ENCODE results near the gene KDM5C.

KDM5C gene

DNA sequence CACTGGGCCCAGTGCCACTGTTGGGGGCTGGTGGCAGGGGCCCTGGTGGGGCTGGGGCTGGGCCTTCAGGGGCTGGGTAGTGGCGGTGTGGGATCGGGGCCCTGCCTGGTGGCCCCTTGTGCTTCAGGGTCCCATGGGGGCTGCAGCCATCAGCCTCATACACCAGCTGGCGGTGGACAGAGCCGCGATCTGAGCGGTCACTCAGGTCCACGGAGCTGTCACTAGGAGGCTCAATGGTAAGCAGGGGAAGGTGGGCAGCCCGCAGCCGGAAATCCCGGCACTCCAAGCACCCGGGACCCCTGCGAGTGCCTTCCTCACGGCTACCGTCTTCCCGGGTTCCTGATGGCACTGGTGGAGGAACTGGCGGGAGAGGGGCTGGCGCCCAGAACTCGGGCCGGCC lies 25.5 kb upstream of the KDM5C start:
- DNase-seq: no peak

DNA sequence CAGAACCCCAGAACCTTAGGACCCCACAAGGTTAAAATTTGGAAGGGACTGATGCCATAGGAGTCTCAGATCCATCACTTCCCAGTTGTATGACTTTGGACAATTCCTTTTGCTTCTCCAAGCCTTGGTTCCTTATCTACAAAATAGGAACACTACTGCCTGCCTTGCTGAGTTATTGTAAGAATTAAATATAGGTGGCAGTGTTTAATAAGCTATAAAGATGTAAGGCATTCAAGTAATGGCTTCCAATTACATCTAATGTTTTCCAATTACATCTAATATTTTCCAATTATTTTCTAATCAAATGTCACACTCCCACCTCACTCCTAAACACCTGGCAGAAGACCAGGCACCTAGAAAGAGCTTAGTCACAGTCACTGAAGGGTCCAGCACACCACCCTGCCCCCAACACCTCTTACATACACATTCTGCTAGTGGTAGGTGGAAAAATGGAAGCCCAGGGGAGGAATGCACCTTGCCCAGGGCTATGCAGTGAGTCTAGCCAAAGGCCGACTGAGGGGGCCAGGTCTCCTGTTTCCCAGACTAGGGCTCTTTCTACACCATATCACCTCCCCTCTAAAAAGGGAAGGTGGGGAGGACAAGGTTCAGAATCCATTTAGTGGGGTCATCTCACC lies 24.5 kb upstream of the KDM5C start:
- peak; percentile 13 for DNase-seq

DNA sequence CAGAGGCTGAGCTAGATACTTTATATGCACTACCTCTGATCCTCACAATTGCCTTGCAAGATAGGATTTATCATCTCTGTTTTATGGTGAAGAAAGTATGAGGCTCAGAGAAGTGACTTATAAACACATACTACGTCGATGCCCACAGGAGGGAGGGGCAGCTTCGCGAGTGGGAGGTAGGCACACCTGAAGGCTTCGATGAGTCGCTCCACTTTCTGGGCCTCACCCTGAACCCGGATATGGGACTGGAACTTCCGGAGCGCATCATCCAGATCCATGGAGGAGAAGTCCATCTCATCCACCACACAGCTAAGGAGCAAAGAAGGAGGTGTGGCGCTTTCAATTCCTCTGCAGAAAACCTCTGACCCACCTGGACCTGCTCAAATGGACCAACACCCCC lies 22.9 kb upstream of the KDM5C start:
- DNase-seq: no peak

DNA sequence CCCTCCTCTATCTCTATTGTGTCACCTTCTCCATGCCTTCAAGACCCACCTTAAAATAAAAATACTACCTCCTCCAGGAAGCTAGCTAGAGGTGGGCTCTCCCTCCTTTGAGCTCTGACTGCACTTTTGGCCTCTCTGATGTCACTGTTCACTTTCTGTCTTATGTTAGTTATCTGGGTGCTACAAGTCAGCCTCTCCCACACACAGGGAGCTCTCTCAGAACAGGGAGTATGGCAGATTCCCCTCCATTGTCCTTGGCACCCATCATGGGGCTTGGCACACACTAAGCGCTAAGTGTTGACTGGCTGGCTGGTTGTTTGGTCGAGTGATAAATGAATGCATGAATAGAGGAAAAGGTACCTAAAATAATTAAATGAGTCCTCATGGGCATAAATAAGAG lies 21.2 kb upstream of the KDM5C start:
- no peak for DNase-seq

DNA sequence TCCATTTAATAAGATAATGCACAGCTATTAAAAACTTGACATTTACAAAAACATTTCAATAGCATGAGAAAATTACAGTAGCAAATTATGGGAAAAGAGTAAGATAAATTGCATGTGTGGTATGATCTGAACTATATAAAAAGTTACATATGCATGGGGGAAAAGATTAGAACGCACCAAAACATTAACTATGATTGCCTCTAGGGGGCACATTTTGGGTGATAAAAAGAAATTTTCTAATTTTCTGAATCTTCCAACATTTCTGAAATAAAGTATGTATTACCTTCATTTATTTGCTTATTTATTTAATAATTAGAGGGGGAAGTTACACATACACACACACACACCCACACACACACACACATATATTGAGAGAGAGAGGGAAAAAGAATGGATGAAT lies 19.6 kb upstream of the KDM5C start:
- DNase-seq: no peak

DNA sequence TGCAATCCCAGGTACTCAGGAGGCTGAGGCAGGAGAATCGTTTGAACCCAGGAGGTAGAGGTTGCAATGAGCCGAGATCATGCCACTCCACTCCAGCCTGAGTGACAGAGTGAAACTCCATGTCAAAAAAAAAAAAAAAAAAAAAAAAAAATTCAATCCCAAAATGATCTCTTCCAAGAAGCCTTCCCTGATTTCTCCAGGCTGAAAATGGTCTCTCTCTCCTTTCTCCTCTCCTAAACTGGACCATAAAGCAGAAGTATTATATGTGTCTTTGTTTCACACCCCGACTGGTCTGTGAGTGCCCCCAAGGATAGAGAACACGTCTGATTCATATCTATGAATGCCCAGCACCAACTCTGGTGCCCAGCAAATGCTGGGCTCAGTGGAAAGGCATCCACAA lies 17.3 kb upstream of the KDM5C start:
- DNase-seq: no peak

DNA sequence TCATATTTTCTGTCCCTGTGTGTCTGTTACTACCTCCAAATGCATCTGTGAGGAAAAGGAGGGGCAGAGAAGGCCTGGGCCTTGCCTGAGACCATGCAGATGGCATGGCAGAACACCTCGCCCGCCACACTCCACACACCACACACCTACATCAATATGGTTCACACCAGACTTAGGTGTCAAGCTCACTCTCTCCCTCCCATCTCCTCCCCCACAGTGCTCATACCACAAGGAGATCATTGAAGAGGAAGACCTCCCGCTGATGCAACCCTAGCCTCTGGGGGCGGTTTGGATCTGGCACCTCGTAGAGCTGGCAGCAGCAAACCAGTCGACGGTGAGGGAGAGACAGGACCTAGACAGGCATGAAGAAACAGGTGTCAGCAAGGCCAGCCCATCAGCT lies 16.6 kb upstream of the KDM5C start:
- DNase-seq: no peak

DNA sequence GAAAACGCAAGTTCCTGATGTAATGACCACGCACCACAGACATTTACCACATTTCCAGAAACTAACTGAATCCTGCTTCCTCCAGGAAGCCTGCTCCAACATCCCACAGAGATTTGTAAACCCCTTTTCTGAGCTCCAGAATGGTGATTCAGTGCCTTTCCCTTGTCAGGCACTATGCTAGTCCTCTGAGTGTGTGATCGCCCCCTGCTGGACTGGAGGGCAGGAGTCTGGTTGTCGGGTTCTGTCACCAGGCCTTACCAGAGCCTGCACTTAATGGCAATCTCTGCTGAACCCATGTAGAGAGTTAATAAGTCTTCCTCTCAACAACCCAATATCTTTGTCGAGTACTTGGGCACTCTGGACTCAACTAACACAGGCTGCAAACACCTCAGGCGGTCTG lies 14.5 kb upstream of the KDM5C start:
- no peak for DNase-seq

DNA sequence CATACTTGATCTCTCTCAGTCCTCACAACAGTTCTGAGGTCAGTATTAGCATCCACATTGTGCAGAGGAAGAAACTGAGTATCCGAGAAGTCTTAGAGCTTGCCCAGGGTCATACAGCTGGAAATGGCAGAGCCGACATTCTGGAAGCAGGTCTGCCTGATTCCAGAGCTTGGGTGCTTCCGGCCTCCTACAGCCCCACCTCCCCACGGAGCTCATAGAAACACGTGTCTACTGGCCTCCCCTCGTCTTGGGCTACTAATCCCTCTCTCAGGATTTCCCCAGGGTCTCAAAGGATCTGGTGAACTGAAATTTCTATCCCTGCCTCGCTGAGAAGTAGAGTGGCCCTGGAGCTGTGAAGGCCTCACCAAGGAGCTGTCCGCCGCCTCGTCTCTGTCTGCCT lies 12.0 kb upstream of the KDM5C start:
- DNase-seq: no peak

DNA sequence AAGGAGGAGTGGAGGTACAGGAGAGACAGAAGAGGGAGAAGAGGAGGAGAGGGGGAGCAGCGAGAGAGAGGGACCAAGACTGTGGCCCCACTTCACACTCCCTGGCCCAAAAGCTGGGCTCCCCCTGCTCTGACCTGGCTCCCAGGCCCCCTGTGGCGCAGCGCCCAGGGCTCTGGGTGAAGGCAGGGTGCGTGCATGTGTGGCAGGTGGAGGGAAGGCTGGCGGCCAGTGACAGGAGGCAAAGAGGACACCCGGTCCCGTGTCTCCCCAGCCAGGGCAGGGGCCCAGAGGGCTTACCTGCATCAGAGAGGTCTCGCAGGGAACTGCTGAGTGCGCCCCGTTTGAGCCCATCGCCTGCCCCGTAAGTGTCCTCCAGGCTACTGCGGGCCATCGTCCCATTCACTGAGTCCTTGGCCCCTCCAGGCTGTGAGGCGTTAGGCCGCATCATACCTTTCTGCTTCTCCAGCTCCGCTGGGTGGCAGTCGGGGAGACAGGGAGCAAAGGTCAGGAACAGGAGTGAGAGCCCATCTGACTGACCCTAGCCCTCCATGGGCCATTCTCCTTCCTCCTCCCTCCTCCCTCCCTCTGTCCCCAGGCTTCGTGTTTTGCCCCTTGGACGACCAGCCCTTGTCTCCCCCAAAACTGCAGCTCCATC lies 11.1 kb upstream of the KDM5C start:
- no peak for DNase-seq

DNA sequence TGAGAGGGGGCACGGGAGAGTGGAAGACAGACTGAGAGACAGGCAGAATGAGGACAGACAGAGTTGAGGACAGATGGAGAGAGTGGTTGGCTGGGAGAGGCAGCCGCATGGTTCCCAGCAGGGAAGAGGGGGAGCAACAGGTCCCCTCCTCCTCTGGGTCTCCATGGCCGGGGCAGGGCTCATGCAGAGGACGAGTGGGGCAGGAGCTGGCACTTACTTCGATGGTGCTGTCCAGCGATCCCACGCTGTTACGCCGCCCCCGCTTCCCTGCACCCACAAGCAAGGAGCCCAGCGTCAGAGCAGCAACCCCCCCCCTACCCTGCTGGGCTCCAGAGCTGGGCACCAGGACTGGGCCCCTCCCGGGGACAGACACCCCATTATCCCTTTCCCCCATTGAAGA lies 10.6 kb upstream of the KDM5C start:
- DNase-seq: no peak

DNA sequence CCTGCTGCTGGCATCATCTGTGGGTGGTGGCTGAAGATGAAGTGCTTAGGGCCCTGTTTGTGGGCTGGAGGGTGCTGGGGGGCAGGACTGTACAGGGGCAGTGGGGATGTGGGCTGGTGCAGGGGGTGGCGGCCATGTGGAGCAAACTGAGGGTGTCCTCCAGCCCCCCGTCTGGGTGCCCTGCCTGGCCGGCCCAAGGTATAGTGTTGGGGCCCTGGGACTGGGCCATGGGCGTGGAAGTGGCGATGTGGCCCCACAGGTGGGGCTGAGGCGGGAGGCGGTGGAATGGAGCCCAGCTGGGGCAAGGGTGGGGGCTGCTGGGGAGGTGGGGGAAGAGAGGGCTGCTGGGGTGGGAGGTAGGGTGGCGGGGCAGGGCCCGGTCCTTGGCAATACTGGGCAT lies 9.5 kb upstream of the KDM5C start:
- no peak for DNase-seq

DNA sequence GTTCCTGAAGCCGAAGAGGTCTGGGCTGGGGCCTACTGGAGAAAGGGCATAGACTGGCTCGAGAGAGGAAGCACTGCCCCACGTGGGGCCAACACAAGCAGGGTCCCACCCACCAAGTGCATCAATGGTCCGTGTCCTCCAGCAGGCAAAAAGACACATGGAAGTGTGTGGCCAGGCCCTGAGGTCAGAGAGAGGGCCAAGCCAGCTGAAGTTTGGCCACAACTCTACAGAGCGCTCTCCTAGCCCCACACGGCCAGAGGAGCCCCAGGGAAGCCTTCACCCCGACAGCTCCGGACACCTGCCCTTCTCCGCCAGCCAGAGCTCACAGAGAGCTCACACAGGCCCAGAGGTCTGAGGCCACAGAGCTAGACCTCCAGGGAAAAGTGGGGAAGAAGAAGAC lies 8.5 kb upstream of the KDM5C start:
- no peak for DNase-seq

DNA sequence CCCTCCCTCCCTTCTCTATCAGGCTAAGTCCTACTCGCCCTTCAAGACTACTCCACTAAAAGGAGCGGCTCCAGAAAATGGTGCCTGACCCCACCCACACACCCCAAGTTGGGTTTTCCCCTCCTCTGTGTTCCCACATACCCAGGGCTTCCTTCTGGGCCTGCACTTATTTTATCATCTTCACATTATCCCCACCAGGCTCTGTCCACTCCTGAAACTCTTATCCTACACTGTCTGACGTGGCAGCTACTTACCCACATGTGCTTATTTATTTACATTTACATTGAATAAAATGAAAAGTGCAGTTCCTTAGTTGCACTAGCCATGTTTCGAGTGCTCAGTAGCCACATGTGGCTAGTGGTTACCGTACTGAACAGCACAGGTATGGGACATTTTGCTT lies 5.1 kb upstream of the KDM5C start:
- no peak for DNase-seq

DNA sequence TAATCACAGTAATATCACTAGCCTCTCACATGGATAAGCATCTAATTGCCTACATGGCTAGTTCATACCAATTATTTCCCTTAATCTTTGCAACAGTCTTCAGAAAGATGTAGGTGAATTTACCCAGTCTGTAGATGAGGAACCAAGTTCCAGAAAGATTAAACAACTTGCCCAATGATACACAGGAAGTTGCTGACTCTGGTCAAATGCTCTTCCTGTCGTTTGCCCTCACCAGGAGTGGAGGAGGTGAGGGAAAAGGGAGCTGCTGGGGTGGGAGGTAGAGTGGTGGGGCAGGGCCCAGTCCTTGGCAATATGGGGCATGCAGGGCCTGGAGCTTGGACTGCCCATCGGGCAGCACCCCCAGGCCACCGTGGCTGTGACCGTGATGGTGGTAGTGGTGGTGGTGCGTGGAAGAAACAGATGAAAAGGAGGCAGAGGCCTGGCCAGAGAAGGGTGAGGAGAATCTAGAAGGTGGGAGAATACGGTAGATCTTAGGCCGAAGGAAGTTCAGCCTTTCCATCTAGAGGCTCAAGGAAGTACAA lies 2.3 kb upstream of the KDM5C start:
- DNase-seq: no peak

DNA sequence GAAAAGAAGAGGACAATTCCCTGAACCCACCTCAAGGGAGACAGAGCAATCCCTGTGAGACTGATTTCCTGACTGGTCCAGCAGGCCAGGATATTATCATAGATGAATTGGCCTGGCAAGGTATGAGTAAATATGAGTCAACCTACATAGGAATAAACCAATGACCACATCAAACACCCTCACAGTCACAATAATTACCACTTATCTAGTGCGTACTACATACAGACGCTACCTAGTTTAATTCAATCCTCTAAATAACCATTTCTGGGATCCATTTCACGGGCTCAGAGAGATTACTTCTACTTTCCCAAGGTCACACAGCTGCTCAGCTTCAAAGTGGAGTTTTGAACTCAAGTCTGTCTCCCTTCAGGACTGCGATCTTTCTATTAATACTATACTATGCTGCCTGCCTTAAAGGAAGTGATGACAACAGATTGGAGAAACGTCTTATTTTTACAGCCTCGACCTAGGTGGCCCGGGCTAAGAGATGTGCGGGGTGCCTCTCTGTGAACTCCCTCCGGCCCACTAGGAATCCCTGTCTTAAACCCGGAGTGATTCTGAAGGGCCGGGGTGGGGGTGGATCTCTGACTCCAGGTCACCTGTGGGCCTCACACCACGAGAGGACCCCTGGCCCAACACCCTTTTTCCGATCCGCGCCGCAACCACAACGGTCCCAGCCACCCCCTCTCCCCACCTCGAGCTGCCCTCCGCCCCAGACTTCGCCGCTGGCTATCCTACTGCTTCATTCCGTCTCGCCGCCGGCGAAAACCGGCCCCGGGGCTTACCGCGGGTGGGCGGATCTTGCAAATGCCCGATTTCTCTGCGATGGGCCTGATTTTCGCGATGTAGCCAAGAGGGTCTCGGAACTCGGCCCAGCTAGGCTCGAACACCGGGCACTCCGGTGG lies 800 bp downstream of the KDM5C start:
- DNase-seq: peak; percentile 63

DNA sequence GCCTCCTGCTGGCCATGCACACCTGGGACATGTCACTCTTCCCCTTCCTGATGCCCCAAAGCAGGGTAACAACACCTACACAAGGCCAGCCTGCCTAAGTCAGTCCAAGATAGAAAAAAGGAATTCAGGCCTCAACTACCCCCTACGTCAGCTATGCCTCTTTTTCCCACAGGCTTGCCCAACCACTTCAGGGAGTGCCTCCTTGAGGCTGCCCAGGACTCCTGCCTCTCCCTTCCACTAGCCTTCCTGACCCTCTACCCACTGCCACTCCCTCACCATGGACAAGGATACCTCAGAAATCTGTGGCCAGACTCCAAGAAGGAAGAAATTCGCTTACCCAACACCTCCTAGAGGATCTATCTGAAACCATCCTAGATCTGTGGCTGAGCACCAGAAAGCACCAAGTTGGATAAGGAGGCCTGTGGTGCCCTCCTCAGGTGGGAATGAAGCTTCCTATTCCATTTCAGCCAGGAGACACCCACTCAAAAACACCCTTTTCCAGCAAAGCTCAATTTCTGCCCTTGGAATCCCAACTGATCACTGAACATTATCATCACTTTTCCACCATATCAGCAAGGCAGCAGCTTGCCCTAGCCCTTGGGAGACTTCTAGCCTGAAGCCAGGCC lies 1.8 kb downstream of the KDM5C start:
- DNase-seq: no peak

DNA sequence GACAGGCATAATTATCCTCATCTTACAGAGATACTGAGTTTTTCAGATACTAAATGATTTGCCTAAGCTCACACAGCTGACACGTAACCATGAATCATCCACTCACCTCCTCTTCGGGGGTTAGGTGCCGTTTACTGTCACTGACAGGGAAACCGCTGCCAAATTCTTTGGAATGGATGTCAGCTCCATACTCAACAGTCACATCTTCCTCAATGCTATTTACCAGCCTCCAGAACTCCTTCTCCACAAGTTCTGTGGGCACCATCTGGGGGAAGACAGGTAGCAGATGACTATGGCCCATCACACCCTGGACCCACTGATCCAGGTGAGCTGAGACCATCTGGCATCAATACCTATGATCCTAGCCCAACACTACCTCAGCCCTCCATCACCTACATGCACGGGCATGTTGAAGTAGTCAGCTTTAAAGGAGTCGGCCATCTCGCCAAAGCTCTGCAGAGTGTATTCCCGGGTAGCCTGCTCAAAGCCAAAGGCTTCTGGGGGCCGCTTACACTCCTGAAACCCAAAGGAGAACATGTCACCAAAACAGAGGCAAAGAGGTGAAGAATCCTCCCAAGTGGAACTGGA lies 13.5 kb downstream of the KDM5C start:
- DNase-seq: no peak

DNA sequence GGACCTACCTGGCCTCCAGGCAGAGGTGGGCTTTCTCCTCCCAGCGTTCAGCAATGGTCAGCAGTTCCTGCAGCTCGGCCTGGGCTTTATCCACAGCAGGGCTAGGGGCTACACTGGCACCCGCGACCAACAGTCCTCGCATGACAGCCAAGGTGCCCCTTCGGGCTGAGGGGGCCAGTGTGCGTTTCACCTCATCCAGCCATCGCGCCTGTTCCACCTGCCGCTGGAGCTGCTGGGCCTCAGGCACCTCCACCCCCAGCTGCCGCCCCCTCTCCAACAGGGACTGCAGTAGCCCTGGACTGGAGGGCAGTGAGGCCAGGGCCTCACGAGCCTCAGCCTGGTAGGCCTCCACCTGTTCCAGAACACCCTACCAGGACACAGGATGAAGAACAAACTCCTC lies 28.3 kb downstream of the KDM5C start:
- DNase-seq: no peak

DNA sequence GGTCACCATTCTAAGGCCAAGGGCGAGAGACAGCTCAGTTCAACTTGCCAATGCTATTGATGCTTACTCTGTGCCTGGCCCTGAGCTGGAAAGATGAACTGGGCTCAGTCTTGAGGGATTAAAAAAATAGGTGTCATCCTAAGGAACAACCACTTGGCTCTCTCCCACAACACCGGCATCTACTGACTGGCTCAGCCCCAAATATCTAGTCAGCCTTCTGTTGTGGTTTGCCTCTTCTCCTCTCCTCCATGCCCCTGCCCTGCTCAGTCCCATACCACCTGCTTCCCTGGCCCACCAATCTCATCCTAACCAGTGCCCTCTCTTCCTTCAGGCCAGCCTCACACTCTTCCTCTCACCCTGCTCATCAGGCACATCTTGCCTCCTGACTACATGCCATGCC lies 29.6 kb downstream of the KDM5C start:
- no peak for DNase-seq

DNA sequence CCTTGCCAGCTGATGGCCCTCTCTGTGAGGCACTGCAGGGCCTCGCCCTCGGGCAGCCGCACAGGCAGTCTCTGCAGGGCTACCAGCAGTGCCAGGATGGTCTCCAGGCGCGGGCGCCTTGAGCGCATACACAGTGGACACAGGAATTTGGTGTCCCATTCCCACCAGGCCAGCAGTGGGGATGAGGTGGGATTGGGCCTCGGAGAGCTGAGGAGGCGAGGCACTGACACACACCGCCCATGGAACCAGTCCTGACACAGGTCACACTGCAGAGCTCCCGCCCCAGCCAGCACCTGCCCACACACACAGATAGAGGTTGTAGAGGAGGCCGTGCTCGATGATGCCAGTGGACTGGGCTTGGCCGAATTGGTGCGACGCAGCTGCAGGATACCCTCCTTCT lies 30.7 kb downstream of the KDM5C start:
- DNase-seq: no peak

DNA sequence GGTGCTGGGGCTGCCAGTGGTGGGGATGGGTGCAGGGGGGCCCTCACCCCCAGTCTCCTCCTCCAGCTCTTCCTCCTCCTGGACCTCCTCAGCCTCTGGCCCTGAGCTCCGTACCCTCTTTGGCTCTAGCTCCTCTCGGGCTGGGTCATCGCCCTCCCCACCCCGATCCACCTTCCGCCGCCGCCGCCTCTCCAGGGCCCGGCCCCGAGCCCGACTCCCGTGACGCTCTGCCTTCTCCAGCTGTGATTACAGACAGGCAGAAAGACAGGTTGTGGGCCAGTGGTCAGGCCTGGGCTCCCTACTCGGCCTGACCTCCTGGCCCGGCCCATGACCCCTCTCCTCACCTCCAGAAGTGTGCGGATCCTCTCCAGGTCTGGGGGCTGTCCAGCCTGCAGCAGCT lies 31.9 kb downstream of the KDM5C start:
- DNase-seq: no peak

DNA sequence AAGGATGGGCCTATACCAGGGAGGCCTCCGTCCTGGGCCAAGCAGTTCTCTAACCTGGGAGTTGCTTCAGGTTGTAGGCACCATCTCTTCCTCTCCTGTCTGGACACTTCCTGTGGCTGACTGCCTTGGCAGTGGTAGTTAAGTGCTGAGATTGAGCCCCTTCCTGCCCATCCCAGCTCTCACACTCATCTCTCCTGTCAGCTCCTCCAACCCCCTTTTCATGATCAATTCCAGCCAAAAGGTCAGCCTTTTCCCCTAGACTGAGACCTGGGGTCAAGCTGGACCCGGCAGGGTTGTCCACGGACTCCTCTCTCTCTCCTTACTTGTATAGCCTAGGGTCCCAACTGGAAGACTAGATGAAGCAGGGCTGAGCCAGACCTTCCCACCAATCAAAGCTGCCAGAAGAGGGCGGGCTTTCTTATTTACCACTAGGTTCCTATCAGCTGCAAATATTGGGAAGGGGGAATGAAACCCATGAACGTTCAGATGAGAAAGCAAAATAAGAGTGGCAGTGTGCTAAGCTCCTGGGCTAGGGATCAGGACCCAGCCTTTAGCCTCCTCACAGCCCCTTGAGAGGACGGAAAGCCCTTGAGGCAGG lies 34.5 kb downstream of the KDM5C start:
- no peak for DNase-seq
